ENCODE results near the gene LAMA2. TPM values are rescaled to one million over a fixed set of nuclear protein-coding genes. Genes with fewer than 3 reads are reported as not detected.

LAMA2 gene
- total and polyA plus RNA-seq, 2 of the 13 experiments (the other 11 are each of a cell fraction or from before 2014, with no cell fraction given) = 0.11 to 0.28 TPM

DNA sequence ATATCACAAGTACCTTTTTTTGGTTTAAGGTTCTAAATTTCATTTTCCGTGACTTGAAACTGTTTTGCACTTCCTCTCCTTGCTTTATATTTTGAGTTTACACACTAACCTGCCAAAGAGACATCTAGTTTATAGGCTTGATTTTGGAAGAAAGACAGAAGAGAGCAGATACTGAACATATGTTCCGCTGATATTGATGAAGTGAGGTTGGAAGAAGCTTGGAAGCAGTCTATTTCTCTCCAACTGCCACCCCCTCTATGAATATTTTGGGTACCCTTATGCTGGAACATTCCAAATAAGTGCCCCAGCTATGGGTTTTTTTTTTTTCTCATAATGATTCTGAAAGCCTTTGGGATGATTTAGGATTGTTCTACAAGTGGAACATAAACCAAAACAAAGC lies 150.6 kb downstream of the LAMA2 start:
- ChIA-PET CTCF (ENCODE audit: low intra/inter-chr PET ratio, low total read pairs) (no interaction called here), POLR2A (no interaction called here)
- Histone ChIP-seq H3K36me3 (replicated peaks in 1 of 2; ENCODE audit: control insufficient read depth in 1 of 2, insufficient read depth in 2 of 2, low read length in 2 of 2) (no peaks in the 10 kb centered on the region), H3K4me2 (ENCODE audit: low read depth, low read length) (no peak overlapping the region), H3K79me2 (ENCODE audit: insufficient read depth, low read length) (no peaks in the 10 kb centered on the region), H3K4me1 (ENCODE audit: insufficient read depth, low read length) (no peaks in the 10 kb centered on the region), H3K4me3 (replicated peaks in 1 of 3; ENCODE audit: insufficient read depth in 1 of 3, low read depth in 2 of 3, low read length in 3 of 3) (no peak overlapping the region), H3K9me3 (ENCODE audit: low read length) (no peaks in the 10 kb centered on the region), H3K27me3 (ENCODE audit: control insufficient read depth in 1 of 2, insufficient read depth in 2 of 2, low read length in 2 of 2) (no peaks in the 10 kb centered on the region), H3K9ac (ENCODE audit: insufficient read depth, low read depth, low read length) (no peak overlapping the region), H3K27ac (ENCODE audit: extremely low read length, insufficient read depth, low read length) (no peak overlapping the region), H2AFZ (ENCODE audit: low read length) (no peak overlapping the region), H4K20me1 (ENCODE audit: insufficient read depth, low read length) (no peaks in the 10 kb centered on the region)
- TF ChIP-seq AHR (CRISPR knock-in tag; IDR thresholded peaks at IDR 0.05) = no peak
- no peak for TF ChIP-seq NR2C2 (CRISPR knock-in tag; IDR thresholded peaks at IDR 0.05; ENCODE audit: borderline replicate concordance)
- no peak for TF ChIP-seq BCL6 (CRISPR knock-in tag; IDR thresholded peaks at IDR 0.05)
- no peak for TF ChIP-seq CBX2 (IDR thresholded peaks at IDR 0.05; ENCODE audit: low read depth, low read length)
- no peak for TF ChIP-seq CBX2 (CRISPR knock-in tag; IDR thresholded peaks at IDR 0.05; ENCODE audit: low read depth)
- no peak for TF ChIP-seq ZUFSP (CRISPR knock-in tag; IDR thresholded peaks at IDR 0.05; ENCODE audit: borderline replicate concordance)
- TF ChIP-seq MYNN (CRISPR knock-in tag; IDR thresholded peaks at IDR 0.05; ENCODE audit: low read depth) = no peak
- TF ChIP-seq, protein P1, sequence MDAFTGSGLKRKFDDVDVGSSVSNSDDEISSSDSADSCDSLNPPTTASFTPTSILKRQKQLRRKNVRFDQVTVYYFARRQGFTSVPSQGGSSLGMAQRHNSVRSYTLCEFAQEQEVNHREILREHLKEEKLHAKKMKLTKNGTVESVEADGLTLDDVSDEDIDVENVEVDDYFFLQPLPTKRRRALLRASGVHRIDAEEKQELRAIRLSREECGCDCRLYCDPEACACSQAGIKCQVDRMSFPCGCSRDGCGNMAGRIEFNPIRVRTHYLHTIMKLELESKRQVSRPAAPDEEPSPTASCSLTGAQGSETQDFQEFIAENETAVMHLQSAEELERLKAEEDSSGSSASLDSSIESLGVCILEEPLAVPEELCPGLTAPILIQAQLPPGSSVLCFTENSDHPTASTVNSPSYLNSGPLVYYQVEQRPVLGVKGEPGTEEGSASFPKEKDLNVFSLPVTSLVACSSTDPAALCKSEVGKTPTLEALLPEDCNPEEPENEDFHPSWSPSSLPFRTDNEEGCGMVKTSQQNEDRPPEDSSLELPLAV (CRISPR knock-in tag; conservative IDR thresholded peaks at IDR 0.05; ENCODE audit: low read depth) = no peak
- TF ChIP-seq ZNF329 (CRISPR knock-in tag; IDR thresholded peaks at IDR 0.05; ENCODE audit: low read depth) = no peak
- no peak for TF ChIP-seq ZNF124 (CRISPR knock-in tag; IDR thresholded peaks at IDR 0.05)
- no peak for TF ChIP-seq RARA (CRISPR knock-in tag; IDR thresholded peaks at IDR 0.05)
- TF ChIP-seq ZNF567 (CRISPR knock-in tag; IDR thresholded peaks at IDR 0.05; ENCODE audit: borderline replicate concordance) = no peak
- WGBS (ENCODE audit: low lambda C conversion rate) = 8% methylated on average over 2 of the region's 2 CpGs
- ATAC-seq (no peak), FAIRE-seq (no peak), DNase-seq (ENCODE audit: low spot score) (no peak)
- intact Hi-C loops (cut with micrococcal nuclease; ENCODE audit: unreplicated experiment) = no loop called here
- in situ Hi-C loops (cut with HindIII; ENCODE audit: extremely low pct_ligation_motif_present, low pct_unique_long_range_greater_than_20kb) = no loop called here
- no TSS peak for BruUV-seq (replicated peaks)

Data from HepG2 (cell line).